HepG2 (cell line): ENCODE data around the gene CIT. TPM values are rescaled to one million over a fixed set of nuclear protein-coding genes. Genes with fewer than 3 reads are reported as not detected.

Source experiments
- ATAC-seq: fragments of 200-7000 bp; cut with Tn5 transposase; 3 replicates; pipeline ENCODE4 v1.9.1; 2020; ENCODE audit warnings: mild to moderate bottlenecking, moderate library complexity
- BruUV-seq: library from RNA; stranded (reverse); fragments of 400-500 nt; replicated peaks from 2 replicates; lab custom pipeline; 2021; lab: Mats Ljungman, UMichigan
- CTCF ChIA-PET: fragments of 300-600 bp; formaldehyde crosslinking; extraction: SDS; loops from one replicate; lab custom pipeline; 2021; ENCODE audit warnings: low total read pairs, inconsistent platforms, low intra/inter-chr PET ratio; lab: Yijun Ruan, JAX
- POLR2A ChIA-PET: fragments of 350-600 bp; sonication (Branson Sonifier 250); formaldehyde crosslinking; loops from one replicate; lab custom pipeline; 2020; ENCODE audit warnings: antibody characterized with exemption, inconsistent platforms; lab: Yijun Ruan, JAX
- DNase-seq: peaks from one replicate; pipeline ENCODE4 v3.0.0-alpha.2; 2015; ENCODE audit warnings: low spot score
- FAIRE-seq: peaks from 3 replicates; lab custom pipeline; 2011; peaks lifted over from hg19 to GRCh38; lab: Jason Lieb, UNC
- H2AFZ ChIP-seq: one replicate; pipeline ENCODE4 v1.6.1; 2011; ENCODE audit warnings: low read length, inconsistent platforms
- H3K27ac ChIP-seq: fragments of 300-600 bp; 3 replicates; pipeline ENCODE4 v1.8.0; 2011; ENCODE audit warnings: mixed run types, mild to moderate bottlenecking, mixed read lengths, low read length, inconsistent platforms; ENCODE audit not compliant: insufficient read depth; ENCODE audit errors: extremely low read length
- H3K27me3 ChIP-seq, 2 experiments: fragments of 200-600 bp in 1 of 2; 2 replicates in 1 of 2; 3 replicates in 1 of 2; pipeline versions ENCODE4 v1.6.0 to v1.8.0; 2011; ENCODE audit warnings: low read length in 2 of 2, mild to moderate bottlenecking in 2 of 2, moderate library complexity in 2 of 2, inconsistent platforms in 1 of 2; ENCODE audit not compliant: insufficient read depth in 2 of 2, control insufficient read depth in 1 of 2
- H3K36me3 ChIP-seq, 2 experiments: fragments of 200-600 bp in 1 of 2; replicated peaks in 1 of 2; 2 replicates in 1 of 2; 3 replicates in 1 of 2; pipeline versions ENCODE4 v1.5.1 to v1.8.0; 2011; ENCODE audit warnings: low read length in 2 of 2, inconsistent platforms in 1 of 2; ENCODE audit not compliant: insufficient read depth in 2 of 2, control insufficient read depth in 1 of 2
- H3K4me1 ChIP-seq: 2 replicates; pipeline ENCODE4 v1.5.1; 2012; ENCODE audit warnings: low read length, inconsistent platforms; ENCODE audit not compliant: insufficient read depth
- H3K4me2 ChIP-seq: 2 replicates; pipeline ENCODE4 v1.6.0; 2011; ENCODE audit warnings: low read depth, low read length, inconsistent platforms
- H3K4me3 ChIP-seq, 3 experiments: fragments of 200-600 bp in 1 of 3; sonication (generic), shearing (Covaris generic) in 1 of 3; replicated peaks in 1 of 3; 2 replicates each; pipeline ENCODE4 v1.5.1; 2011 to 2016; ENCODE audit warnings: low read length in 3 of 3, inconsistent platforms in 2 of 3, low read depth in 2 of 3, mild to moderate bottlenecking in 2 of 3, control low read depth in 1 of 3, mixed read lengths in 1 of 3; ENCODE audit not compliant: insufficient read depth in 1 of 3
- H3K79me2 ChIP-seq: one replicate; pipeline ENCODE4 v1.6.1; 2011; ENCODE audit warnings: low read length, inconsistent platforms; ENCODE audit not compliant: insufficient read depth
- H3K9ac ChIP-seq: 2 replicates; pipeline ENCODE4 v1.6.0; 2011; ENCODE audit warnings: mild to moderate bottlenecking, low read depth, low read length, inconsistent platforms; ENCODE audit not compliant: insufficient read depth
- H3K9me3 ChIP-seq: 2 replicates; pipeline ENCODE4 v1.5.1; 2012; ENCODE audit warnings: mild to moderate bottlenecking, low read length
- H4K20me1 ChIP-seq: 2 replicates; pipeline ENCODE4 v1.6.0; 2011; ENCODE audit warnings: inconsistent platforms, mild to moderate bottlenecking, low read length, moderate library complexity; ENCODE audit not compliant: insufficient read depth
- GLI4 ChIP-seq: sonication (generic); formaldehyde crosslinking; IDR thresholded peaks from 2 replicates; pipeline ENCODE4 v1.5.1; 2020; ENCODE audit warnings: missing genetic modification reagents, mild to moderate bottlenecking, moderate library complexity, borderline replicate concordance
- IRX3 ChIP-seq: sonication (generic); formaldehyde crosslinking; IDR thresholded peaks from 2 replicates; pipeline ENCODE4 v1.8.1; 2023; ENCODE audit warnings: mild to moderate bottlenecking, low read depth, missing genetic modification reagents, borderline replicate concordance
- MBD4 ChIP-seq: IDR thresholded peaks from 2 replicates; pipeline ENCODE4 v1.6.1; 2012; ENCODE audit warnings: low read length, inconsistent platforms, borderline replicate concordance
- ZBTB42 ChIP-seq: sonication (generic); formaldehyde crosslinking; IDR thresholded peaks from 2 replicates; pipeline ENCODE4 v1.5.0; 2020; ENCODE audit warnings: mild to moderate bottlenecking, missing genetic modification reagents
- ZNF510 ChIP-seq: sonication (generic); formaldehyde crosslinking; IDR thresholded peaks from 2 replicates; pipeline ENCODE4 v1.4.0; 2020; ENCODE audit warnings: low read depth, mild to moderate bottlenecking, missing genetic modification reagents
- ZNF7 ChIP-seq: IDR thresholded peaks from 2 replicates; pipeline ENCODE4 v1.6.1; 2016; ENCODE audit warnings: missing biosample characterization, missing genetic modification reagents
- ZNF747 ChIP-seq: sonication (generic); formaldehyde crosslinking; IDR thresholded peaks from 2 replicates; pipeline ENCODE4 v1.8.1; 2023; ENCODE audit warnings: missing genetic modification reagents, mild to moderate bottlenecking, borderline replicate concordance
- ZNF761 ChIP-seq: sonication (generic); formaldehyde crosslinking; conservative IDR thresholded peaks from 2 replicates; pipeline ENCODE4 v1.4.0; 2020; ENCODE audit warnings: mild to moderate bottlenecking, missing genetic modification reagents
- WGBS: methylation state at CpG from one replicate; pipeline ENCODE4 v1.1.6; 2017; ENCODE audit warnings: low lambda C conversion rate; 5-methylcytosine and 5-hydroxymethylcytosine counted together
- in situ Hi-C: cut with HindIII; loops from 2 replicates; pipeline ENCODE4 v1.10.0; 2017; ENCODE audit warnings: low pct_unique_long_range_greater_than_20kb; ENCODE audit not compliant: extremely low pct_ligation_motif_present
- intact Hi-C: fragments of 100-400 bp; cut with micrococcal nuclease; formaldehyde crosslinking; loops from one replicate; pipeline ENCODE4 v1.10.0; 2022; ENCODE audit not compliant: unreplicated experiment
- polyA plus RNA-seq, 8 experiments: library from polyadenylated mRNA; depleted of rRNA in 3 of 8; stranded (reverse) in 7 of 8; unstranded in 1 of 8; fragments of >200 nt; fragmentation: Illumina TruSeq in 4 of 8; extraction: Trizol in 4 of 8; gene quantifications; 2 replicates each; pipeline versions ENCODE4 v1.2.1 to v1.2.3, GENCODE V29; 2011 to 2016; ENCODE audit warnings: low read depth in 4 of 8, missing spikeins in 1 of 8, mixed read lengths in 1 of 8; ENCODE audit not compliant: insufficient read depth in 1 of 8
- total RNA-seq, 5 experiments: library from RNA; depleted of rRNA; stranded (reverse); fragments of >200 nt; fragmentation: Illumina TruSeq; extraction: Trizol; gene quantifications; 2 replicates each; pipeline ENCODE4 v1.2.3, GENCODE V29; 2016; ENCODE audit warnings: low read depth in 1 of 5
- TF ChIP-seq, protein P1 (sequence below): sonication (generic); formaldehyde crosslinking; IDR thresholded peaks from 2 replicates; pipeline ENCODE4 v1.5.0; 2020; ENCODE audit warnings: mild to moderate bottlenecking, missing genetic modification reagents
- TF ChIP-seq, protein P2 (sequence below): IDR thresholded peaks from 2 replicates; pipeline ENCODE4 v1.4.0; 2020; ENCODE audit warnings: mild to moderate bottlenecking, missing genetic modification reagents
- TF ChIP-seq, protein P3 (sequence below): sonication (generic); formaldehyde crosslinking; IDR thresholded peaks from 2 replicates; pipeline ENCODE4 v1.4.0; 2020; ENCODE audit warnings: low read depth, mild to moderate bottlenecking, missing genetic modification reagents
- TF ChIP-seq, protein P4 (sequence below): IDR thresholded peaks from 2 replicates; pipeline ENCODE4 v1.6.1; 2012; ENCODE audit warnings: low read depth, low read length, improper control_type of control experiment
- TF ChIP-seq, protein P5 (sequence below): sonication (generic); formaldehyde crosslinking; IDR thresholded peaks from 2 replicates; pipeline ENCODE4 v1.9.0; 2021; ENCODE audit warnings: missing genetic modification reagents, borderline replicate concordance

Gene CIT
- total and polyA plus RNA-seq, 2 of the 13 experiments (the other 11 are each of a cell fraction or from before 2014, with no cell fraction given) = 7.7 to 11.7 TPM

DNA sequence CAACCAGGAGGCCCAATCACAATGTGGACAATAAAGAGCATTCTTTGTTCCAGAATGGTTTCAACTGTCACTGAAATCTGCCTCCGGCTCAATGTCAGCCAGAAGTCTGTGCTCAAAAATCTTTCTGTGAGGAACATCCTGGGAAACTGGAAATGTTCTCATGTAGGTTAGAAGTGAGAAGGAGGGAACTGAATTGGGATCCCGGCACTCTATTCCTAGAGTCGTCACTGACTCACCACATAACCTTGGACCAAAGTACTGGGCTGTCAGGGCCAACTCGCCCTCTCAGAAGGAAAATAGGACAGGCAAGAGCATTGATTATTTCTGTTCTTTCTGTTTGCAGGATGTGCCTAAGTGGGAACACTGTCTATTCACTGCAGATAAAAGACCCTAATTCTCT, 151.6 kb downstream of the CIT start:
- Histone ChIP-seq H2AFZ (no peak overlapping the region), H3K79me2 (no peaks in the 10 kb centered on the region), H4K20me1 (no peaks in the 10 kb centered on the region), H3K9ac (no peak overlapping the region), H3K9me3 (no peaks in the 10 kb centered on the region), H3K36me3 (peaks cover 3 to 11% of the 10 kb centered on the region in 2 experiments; a peak in 4 of 5 replicates), H3K4me3 (no peak overlapping the region), H3K27me3 (no peaks in the 10 kb centered on the region), H3K4me2 (no peak overlapping the region), H3K27ac (no peak overlapping the region), H3K4me1 (no peaks in the 10 kb centered on the region)
- 81% methylated on average over 4 of the region's 4 CpGs for WGBS
- CTCF ChIA-PET = no interaction called here
- intact Hi-C loops = no loop called here
- no peak for FAIRE-seq
- POLR2A ChIA-PET = no interaction called here
- in situ Hi-C loops = no loop called here
- DNase-seq = no peak
- no peak; the same call in 2 of the 3 replicates for ATAC-seq
- no TSS peak for BruUV-seq
- TF ChIP-seq ZNF510 = no peak
- TF ChIP-seq, protein P1, sequence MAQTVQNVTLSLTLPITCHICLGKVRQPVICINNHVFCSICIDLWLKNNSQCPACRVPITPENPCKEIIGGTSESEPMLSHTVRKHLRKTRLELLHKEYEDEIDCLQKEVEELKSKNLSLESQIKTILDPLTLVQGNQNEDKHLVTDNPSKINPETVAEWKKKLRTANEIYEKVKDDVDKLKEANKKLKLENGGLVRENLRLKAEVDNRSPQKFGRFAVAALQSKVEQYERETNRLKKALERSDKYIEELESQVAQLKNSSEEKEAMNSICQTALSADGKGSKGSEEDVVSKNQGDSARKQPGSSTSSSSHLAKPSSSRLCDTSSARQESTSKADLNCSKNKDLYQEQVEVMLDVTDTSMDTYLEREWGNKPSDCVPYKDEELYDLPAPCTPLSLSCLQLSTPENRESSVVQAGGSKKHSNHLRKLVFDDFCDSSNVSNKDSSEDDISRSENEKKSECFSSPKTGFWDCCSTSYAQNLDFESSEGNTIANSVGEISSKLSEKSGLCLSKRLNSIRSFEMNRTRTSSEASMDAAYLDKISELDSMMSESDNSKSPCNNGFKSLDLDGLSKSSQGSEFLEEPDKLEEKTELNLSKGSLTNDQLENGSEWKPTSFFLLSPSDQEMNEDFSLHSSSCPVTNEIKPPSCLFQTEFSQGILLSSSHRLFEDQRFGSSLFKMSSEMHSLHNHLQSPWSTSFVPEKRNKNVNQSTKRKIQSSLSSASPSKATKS = no peak
- TF ChIP-seq, protein P2, sequence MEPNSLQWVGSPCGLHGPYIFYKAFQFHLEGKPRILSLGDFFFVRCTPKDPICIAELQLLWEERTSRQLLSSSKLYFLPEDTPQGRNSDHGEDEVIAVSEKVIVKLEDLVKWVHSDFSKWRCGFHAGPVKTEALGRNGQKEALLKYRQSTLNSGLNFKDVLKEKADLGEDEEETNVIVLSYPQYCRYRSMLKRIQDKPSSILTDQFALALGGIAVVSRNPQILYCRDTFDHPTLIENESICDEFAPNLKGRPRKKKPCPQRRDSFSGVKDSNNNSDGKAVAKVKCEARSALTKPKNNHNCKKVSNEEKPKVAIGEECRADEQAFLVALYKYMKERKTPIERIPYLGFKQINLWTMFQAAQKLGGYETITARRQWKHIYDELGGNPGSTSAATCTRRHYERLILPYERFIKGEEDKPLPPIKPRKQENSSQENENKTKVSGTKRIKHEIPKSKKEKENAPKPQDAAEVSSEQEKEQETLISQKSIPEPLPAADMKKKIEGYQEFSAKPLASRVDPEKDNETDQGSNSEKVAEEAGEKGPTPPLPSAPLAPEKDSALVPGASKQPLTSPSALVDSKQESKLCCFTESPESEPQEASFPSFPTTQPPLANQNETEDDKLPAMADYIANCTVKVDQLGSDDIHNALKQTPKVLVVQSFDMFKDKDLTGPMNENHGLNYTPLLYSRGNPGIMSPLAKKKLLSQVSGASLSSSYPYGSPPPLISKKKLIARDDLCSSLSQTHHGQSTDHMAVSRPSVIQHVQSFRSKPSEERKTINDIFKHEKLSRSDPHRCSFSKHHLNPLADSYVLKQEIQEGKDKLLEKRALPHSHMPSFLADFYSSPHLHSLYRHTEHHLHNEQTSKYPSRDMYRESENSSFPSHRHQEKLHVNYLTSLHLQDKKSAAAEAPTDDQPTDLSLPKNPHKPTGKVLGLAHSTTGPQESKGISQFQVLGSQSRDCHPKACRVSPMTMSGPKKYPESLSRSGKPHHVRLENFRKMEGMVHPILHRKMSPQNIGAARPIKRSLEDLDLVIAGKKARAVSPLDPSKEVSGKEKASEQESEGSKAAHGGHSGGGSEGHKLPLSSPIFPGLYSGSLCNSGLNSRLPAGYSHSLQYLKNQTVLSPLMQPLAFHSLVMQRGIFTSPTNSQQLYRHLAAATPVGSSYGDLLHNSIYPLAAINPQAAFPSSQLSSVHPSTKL (CRISPR knock-in tag) = no peak
- TF ChIP-seq ZNF747 = no peak
- no peak for TF ChIP-seq ZNF761 (CRISPR knock-in tag)
- TF ChIP-seq ZBTB42 = no peak
- TF ChIP-seq IRX3 = no peak
- no peak for TF ChIP-seq MBD4
- no peak for TF ChIP-seq ZNF7 (CRISPR knock-in tag)
- TF ChIP-seq, protein P3, sequence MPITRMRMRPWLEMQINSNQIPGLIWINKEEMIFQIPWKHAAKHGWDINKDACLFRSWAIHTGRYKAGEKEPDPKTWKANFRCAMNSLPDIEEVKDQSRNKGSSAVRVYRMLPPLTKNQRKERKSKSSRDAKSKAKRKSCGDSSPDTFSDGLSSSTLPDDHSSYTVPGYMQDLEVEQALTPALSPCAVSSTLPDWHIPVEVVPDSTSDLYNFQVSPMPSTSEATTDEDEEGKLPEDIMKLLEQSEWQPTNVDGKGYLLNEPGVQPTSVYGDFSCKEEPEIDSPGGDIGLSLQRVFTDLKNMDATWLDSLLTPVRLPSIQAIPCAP (CRISPR knock-in tag) = no peak
- no peak for TF ChIP-seq GLI4 (CRISPR knock-in tag)
- TF ChIP-seq, protein P4, sequence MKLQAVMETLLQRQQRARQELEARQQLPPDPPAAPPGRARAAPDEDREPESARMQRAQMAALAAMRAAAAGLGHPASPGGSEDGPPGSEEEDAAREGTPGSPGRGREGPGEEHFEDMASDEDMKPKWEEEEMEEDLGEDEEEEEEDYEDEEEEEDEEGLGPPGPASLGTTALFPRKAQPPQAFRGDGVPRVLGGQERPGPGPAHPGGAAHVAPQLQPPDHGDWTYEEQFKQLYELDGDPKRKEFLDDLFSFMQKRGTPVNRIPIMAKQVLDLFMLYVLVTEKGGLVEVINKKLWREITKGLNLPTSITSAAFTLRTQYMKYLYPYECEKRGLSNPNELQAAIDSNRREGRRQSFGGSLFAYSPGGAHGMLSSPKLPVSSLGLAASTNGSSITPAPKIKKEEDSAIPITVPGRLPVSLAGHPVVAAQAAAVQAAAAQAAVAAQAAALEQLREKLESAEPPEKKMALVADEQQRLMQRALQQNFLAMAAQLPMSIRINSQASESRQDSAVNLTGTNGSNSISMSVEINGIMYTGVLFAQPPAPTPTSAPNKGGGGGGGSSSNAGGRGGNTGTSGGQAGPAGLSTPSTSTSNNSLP = no peak
- TF ChIP-seq, protein P5, sequence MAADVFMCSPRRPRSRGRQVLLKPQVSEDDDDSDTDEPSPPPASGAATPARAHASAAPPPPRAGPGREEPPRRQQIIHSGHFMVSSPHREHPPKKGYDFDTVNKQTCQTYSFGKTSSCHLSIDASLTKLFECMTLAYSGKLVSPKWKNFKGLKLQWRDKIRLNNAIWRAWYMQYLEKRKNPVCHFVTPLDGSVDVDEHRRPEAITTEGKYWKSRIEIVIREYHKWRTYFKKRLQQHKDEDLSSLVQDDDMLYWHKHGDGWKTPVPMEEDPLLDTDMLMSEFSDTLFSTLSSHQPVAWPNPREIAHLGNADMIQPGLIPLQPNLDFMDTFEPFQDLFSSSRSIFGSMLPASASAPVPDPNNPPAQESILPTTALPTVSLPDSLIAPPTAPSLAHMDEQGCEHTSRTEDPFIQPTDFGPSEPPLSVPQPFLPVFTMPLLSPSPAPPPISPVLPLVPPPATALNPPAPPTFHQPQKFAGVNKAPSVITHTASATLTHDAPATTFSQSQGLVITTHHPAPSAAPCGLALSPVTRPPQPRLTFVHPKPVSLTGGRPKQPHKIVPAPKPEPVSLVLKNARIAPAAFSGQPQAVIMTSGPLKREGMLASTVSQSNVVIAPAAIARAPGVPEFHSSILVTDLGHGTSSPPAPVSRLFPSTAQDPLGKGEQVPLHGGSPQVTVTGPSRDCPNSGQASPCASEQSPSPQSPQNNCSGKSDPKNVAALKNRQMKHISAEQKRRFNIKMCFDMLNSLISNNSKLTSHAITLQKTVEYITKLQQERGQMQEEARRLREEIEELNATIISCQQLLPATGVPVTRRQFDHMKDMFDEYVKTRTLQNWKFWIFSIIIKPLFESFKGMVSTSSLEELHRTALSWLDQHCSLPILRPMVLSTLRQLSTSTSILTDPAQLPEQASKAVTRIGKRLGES (CRISPR knock-in tag) = no peak
